Mesodermal cell (in vitro differentiated cells): Measurements from ENCODE around the gene CORO7.

Source experiments
- H3K27ac ChIP-seq: 2 replicates; pipeline ENCODE4 v1.7.0; 2013; ENCODE audit warnings: mild to moderate bottlenecking, low read depth, low read length, moderate library complexity; ENCODE audit not compliant: severe bottlenecking
- H3K36me3 ChIP-seq: 2 replicates; pipeline ENCODE4 v1.7.1; 2013; ENCODE audit warnings: mild to moderate bottlenecking, low read length, moderate library complexity; ENCODE audit not compliant: control insufficient read depth, insufficient read depth
- H3K4me1 ChIP-seq: one replicate; pipeline ENCODE4 v1.7.1; 2013; ENCODE audit warnings: mild to moderate bottlenecking, low read length; ENCODE audit not compliant: insufficient read depth, control insufficient read depth, poor library complexity, severe bottlenecking
- H3K4me3 ChIP-seq: 2 replicates; pipeline ENCODE4 v1.7.0; 2013; ENCODE audit warnings: low read length, control low read depth, mild to moderate bottlenecking; ENCODE audit not compliant: insufficient read depth, poor library complexity, severe bottlenecking; ENCODE audit errors: extremely low read depth
- H3K9me3 ChIP-seq: 2 replicates; pipeline ENCODE4 v1.7.1; 2013; ENCODE audit warnings: mild to moderate bottlenecking, low read length, moderate library complexity; ENCODE audit not compliant: control insufficient read depth
- WGBS, 2 experiments: methylation state at CpG; one replicate each; pipeline ENCODE4 v1.1.5; 2013; ENCODE audit warnings: missing lambda C conversion rate in 2 of 2; ENCODE audit not compliant: insufficient coverage in 2 of 2; 5-methylcytosine and 5-hydroxymethylcytosine counted together

Gene CORO7

GRCh38 chr16:4443986-4444385 is 27.6 kb upstream of the CORO7 start:
- no peak overlapping the region for H3K27ac ChIP-seq
- peaks cover 95% of the 10 kb centered on the region for H3K36me3 ChIP-seq
- WGBS, 2 experiments: 80 to 93% methylated on average over 1 to 2 of the region's 4 CpGs
- H3K4me3 ChIP-seq: no peak overlapping the region
- no peaks in the 10 kb centered on the region for H3K9me3 ChIP-seq
- no peaks in the 10 kb centered on the region for H3K4me1 ChIP-seq

GRCh38 chr16:4443271-4443670 is 26.9 kb upstream of the CORO7 start:
- H3K27ac ChIP-seq: no peak overlapping the region
- H3K9me3 ChIP-seq: no peaks in the 10 kb centered on the region
- H3K36me3 ChIP-seq: peaks cover 95% of the 10 kb centered on the region
- H3K4me1 ChIP-seq: no peaks in the 10 kb centered on the region
- 67 to 76% methylated on average over 5 of the region's 5 CpGs for WGBS, 2 experiments
- no peak overlapping the region for H3K4me3 ChIP-seq

GRCh38 chr16:4442371-4442770 is 26.0 kb upstream of the CORO7 start:
- Histone ChIP-seq H3K27ac (no peak overlapping the region), H3K4me1 (no peaks in the 10 kb centered on the region), H3K36me3 (peaks cover 95% of the 10 kb centered on the region), H3K4me3 (no peak overlapping the region), H3K9me3 (no peaks in the 10 kb centered on the region)
- WGBS, 2 experiments: 92 to 96% methylated on average over 6 to 8 of the region's 11 CpGs

- WGBS, 2 experiments: 88 to 94% methylated on average over 1 to 3 of the region's 3 CpGs
- H3K9me3 ChIP-seq: no peaks in the 10 kb centered on the region
- no peak overlapping the region for H3K27ac ChIP-seq
- no peaks in the 10 kb centered on the region for H3K4me1 ChIP-seq
- no peak overlapping the region for H3K4me3 ChIP-seq
- peaks cover 79% of the 10 kb centered on the region for H3K36me3 ChIP-seq
Observed at GRCh38 chr16:4437366-4437765, 21.0 kb upstream of the CORO7 start.

GRCh38 chr16:4435337-4436067 is 19.1 kb upstream of the CORO7 start:
- no peaks in the 10 kb centered on the region for H3K9me3 ChIP-seq
- peaks cover 74% of the 10 kb centered on the region for H3K36me3 ChIP-seq
- no peak overlapping the region for H3K4me3 ChIP-seq
- no peaks in the 10 kb centered on the region for H3K4me1 ChIP-seq
- 77 to 81% methylated on average over 5 to 7 of the region's 8 CpGs for WGBS, 2 experiments
- H3K27ac ChIP-seq: no peak overlapping the region

GRCh38 chr16:4433914-4434787 is 17.8 kb upstream of the CORO7 start:
- H3K4me3 ChIP-seq: no peak overlapping the region
- no peaks in the 10 kb centered on the region for H3K4me1 ChIP-seq
- no peaks in the 10 kb centered on the region for H3K9me3 ChIP-seq
- WGBS, 2 experiments: 95 to 97% methylated on average over 8 to 10 of the region's 12 CpGs
- H3K27ac ChIP-seq: no peak overlapping the region
- H3K36me3 ChIP-seq: peaks cover 68% of the 10 kb centered on the region

- H3K27ac ChIP-seq: no peak overlapping the region
- 81 to 88% methylated on average over 3 of the region's 4 CpGs for WGBS, 2 experiments
Observed at GRCh38 chr16:4433228-4433627, 16.8 kb upstream of the CORO7 start.

GRCh38 chr16:4431023-4431422 is 14.6 kb upstream of the CORO7 start:
- Histone ChIP-seq H3K9me3 (no peaks in the 10 kb centered on the region), H3K27ac (no peak overlapping the region), H3K36me3 (peaks cover 54% of the 10 kb centered on the region), H3K4me3 (no peak overlapping the region), H3K4me1 (peaks cover 11% of the 10 kb centered on the region)
- WGBS, 2 experiments: 91 to 92% methylated on average over 8 to 9 of the region's 9 CpGs

More at GRCh38 chr16:4433228-4433627, 16.8 kb upstream of the CORO7 start:
- Histone ChIP-seq H3K4me3 (no peak overlapping the region), H3K36me3 (peaks cover 66% of the 10 kb centered on the region), H3K9me3 (no peaks in the 10 kb centered on the region), H3K4me1 (no peaks in the 10 kb centered on the region)

- Histone ChIP-seq H3K4me3 (no peak overlapping the region), H3K36me3 (peaks cover 34% of the 10 kb centered on the region), H3K9me3 (no peaks in the 10 kb centered on the region), H3K27ac (no peak overlapping the region), H3K4me1 (peaks cover 14% of the 10 kb centered on the region)
- WGBS, 2 experiments: 97 to 100% methylated on average over 7 of the region's 7 CpGs
Observed at GRCh38 chr16:4428500-4428899, 12.1 kb upstream of the CORO7 start.

GRCh38 chr16:4426722-4427372 is 10.5 kb upstream of the CORO7 start:
- Histone ChIP-seq H3K27ac (no peak overlapping the region), H3K36me3 (peaks cover 28% of the 10 kb centered on the region), H3K4me3 (peak overlapping the region; percentile 97), H3K9me3 (no peaks in the 10 kb centered on the region), H3K4me1 (peaks cover 14% of the 10 kb centered on the region)
- WGBS, 2 experiments: 89 to 91% methylated on average over 10 of the region's 12 CpGs
